ENCODE data around the gene CYP26B1. TPM values are rescaled to one million over a fixed set of nuclear protein-coding genes. Genes with fewer than 3 reads are reported as not detected.
A peak's percentile ranks its signal among the peaks of the same experiment; 100 is the strongest.

The CYP26B1 gene, protein sequence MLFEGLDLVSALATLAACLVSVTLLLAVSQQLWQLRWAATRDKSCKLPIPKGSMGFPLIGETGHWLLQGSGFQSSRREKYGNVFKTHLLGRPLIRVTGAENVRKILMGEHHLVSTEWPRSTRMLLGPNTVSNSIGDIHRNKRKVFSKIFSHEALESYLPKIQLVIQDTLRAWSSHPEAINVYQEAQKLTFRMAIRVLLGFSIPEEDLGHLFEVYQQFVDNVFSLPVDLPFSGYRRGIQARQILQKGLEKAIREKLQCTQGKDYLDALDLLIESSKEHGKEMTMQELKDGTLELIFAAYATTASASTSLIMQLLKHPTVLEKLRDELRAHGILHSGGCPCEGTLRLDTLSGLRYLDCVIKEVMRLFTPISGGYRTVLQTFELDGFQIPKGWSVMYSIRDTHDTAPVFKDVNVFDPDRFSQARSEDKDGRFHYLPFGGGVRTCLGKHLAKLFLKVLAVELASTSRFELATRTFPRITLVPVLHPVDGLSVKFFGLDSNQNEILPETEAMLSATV
- total RNA-seq (1 to 10 TPM; 1.1 to 5.9 (median 2.1) TPM), polyA plus RNA-seq (1 to 10 TPM in 1 of 2 donors, under 1 TPM in 1; 0.76 to 4.2 TPM)
- long read RNA-seq, donor 1, partial matches to known transcripts, result 1 of 2 reads
- long read RNA-seq, donor 1, other reads (novel, unspliced or antisense), result 1 of 2 reads
- long read RNA-seq, donor 2, partial matches to known transcripts, result 1 of 9 reads
- long read RNA-seq, donor 2, other reads (novel, unspliced or antisense), result 8 of 9 reads
- long read RNA-seq, donor 3, result 0 reads

DNA sequence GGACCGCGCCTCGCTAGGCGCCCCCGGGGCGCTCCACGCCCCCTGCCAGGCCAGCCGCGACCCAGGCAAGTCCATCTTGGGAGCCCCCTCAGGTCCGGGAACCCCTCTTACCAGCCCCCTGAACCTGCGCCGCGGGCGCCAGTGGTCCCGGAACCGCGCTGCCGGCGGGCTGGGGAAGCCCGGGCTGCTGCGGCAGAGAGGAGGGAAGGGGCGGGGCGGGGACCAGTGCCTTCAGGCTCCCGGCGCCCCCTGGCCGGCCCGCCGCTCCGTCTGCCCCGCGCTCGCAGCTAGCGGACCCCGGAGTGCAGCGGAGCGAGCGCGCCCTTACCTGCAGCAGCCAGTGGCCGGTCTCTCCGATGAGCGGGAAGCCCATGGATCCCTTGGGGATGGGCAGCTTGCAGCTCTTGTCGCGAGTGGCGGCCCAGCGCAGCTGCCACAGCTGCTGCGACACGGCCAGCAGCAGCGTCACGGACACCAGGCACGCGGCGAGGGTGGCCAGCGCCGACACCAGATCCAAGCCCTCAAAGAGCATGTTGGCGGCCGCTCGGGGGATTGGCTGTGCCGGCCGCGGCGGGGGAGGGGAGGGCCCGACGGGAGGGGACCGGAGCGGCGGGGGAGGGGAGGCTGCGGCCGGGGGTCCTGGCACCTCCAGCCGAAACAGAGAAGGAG is at the start of gene CYP26B1:
Gene CYP26B1 (minus strand): TSS at position 560 of the 669 bp plus-strand sequence. CDS start 28 bp downstream, at position 532.
- TF ChIP-seq POLR2A (IDR thresholded peaks at IDR 0.05), result no peak
- TF ChIP-seq, protein P1, sequence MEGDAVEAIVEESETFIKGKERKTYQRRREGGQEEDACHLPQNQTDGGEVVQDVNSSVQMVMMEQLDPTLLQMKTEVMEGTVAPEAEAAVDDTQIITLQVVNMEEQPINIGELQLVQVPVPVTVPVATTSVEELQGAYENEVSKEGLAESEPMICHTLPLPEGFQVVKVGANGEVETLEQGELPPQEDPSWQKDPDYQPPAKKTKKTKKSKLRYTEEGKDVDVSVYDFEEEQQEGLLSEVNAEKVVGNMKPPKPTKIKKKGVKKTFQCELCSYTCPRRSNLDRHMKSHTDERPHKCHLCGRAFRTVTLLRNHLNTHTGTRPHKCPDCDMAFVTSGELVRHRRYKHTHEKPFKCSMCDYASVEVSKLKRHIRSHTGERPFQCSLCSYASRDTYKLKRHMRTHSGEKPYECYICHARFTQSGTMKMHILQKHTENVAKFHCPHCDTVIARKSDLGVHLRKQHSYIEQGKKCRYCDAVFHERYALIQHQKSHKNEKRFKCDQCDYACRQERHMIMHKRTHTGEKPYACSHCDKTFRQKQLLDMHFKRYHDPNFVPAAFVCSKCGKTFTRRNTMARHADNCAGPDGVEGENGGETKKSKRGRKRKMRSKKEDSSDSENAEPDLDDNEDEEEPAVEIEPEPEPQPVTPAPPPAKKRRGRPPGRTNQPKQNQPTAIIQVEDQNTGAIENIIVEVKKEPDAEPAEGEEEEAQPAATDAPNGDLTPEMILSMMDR (IDR thresholded peaks at IDR 0.05), result no peak
- DNase-seq (peak; percentile 17 to 70 (median 35)), ATAC-seq (no peak)
- H3K27ac ChIP-seq, result no peak within 1 kb of the TSS
- WGBS, 4 donors, result 1 to 2% (median 1%) methylated on average over 24 to 69 of the region's 69 CpGs
- H3K4me1 ChIP-seq, result peaks cover 7 to 78% (median 67%) of the 10 kb centered on the region in 12 donors
- H3K9me3 ChIP-seq, result no peaks in the 10 kb centered on the region
- intact Hi-C loops (cut with DNase I), result loop anchor here in 8 of 10 donors (5.0 to 10.0 kb wide), 6 partner anchors 345 to 600 kb away; no protein-coding TSS in a partner anchor
- peaks cover 15 to 82% (median 46%) of the 10 kb centered on the region in 9 donors for H3K27me3 ChIP-seq
- peak within 1 kb of the TSS; percentile 22 to 65 (median 53) for H3K4me3 ChIP-seq
- no peaks in the 10 kb centered on the region for H3K36me3 ChIP-seq

DNA sequence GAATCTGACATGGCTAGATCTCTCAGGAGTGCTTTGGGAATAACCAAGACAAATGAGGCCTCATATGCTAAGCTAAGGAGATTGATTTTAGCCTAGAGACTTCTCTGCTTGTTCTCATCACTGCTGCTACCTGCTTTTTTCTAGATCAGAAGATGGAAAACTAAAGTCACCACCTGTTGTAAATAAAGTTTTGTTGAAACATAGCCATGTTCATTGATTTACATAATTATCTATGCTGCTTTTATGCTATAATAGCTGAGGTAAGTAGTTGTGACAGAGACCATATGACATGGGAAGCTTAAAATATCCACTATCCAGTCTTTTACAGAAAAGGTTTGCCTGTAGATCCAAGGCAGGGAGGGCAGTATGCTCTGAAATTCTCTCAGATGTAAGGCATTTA is 46.1 kb upstream of the CYP26B1 start:
- DNase-seq (no peak), ATAC-seq (no peak)
- Histone ChIP-seq H3K9me3 (no peaks in the 10 kb centered on the region), H3K27me3 (no peaks in the 10 kb centered on the region), H3K27ac (no peak overlapping the region), H3K4me3 (no peak overlapping the region), H3K36me3 (no peaks in the 10 kb centered on the region), H3K4me1 (no peaks in the 10 kb centered on the region)
- intact Hi-C loops (cut with DNase I), result no loop called here
- TF ChIP-seq, protein P1 (IDR thresholded peaks at IDR 0.05), result no peak
- no peak for TF ChIP-seq POLR2A (IDR thresholded peaks at IDR 0.05)

DNA sequence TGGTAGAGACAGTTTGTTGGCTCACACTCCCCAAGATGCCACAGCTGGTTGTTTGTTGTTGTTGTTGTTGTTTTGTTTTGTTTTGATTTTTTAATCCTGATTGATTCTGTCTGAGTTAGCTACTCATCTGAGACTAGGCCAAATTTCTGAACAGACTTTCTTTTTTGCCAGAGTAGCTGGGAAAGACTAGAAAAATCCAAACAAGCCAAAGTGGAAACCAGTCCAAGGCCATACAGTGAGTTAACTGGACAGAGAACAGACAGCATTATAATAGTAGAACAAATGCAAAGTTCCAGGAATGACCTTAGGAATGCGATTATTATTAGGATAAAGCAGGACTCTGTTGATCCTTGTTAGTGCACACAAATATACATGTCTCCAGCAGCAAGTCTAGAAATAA is 43.8 kb upstream of the CYP26B1 start:
- no peaks in the 10 kb centered on the region for H3K9me3 ChIP-seq
- intact Hi-C loops (cut with DNase I), result no loop called here
- H3K4me3 ChIP-seq, result no peak overlapping the region
- DNase-seq, result no peak
- no peak for TF ChIP-seq POLR2A (IDR thresholded peaks at IDR 0.05)
- TF ChIP-seq, protein P1 (IDR thresholded peaks at IDR 0.05), result no peak
- ATAC-seq, result no peak
- H3K27ac ChIP-seq, result no peak overlapping the region
- H3K4me1 ChIP-seq, result no peaks in the 10 kb centered on the region
- H3K36me3 ChIP-seq, result no peaks in the 10 kb centered on the region
- no peaks in the 10 kb centered on the region for H3K27me3 ChIP-seq
- WGBS, 4 donors, result 83 to 94% (median 88%) methylated on average over 1 of the region's 1 CpG

Data from heart left ventricle (tissue), 16 donors.